Endothelial cell of hepatic sinusoid (primary cell): ENCODE measurements around the gene RSPO4.

Experiments used
- in situ Hi-C: cut with HindIII; loops from 2 replicates; pipeline ENCODE4 v1.10.0; 2017; ENCODE audit warnings: low sequenced_read_pairs

The RSPO4 gene

GRCh38 chr20:911882-912600 is 90.1 kb downstream of the RSPO4 start:
- in situ Hi-C loops, result loop anchor here (5.0 kb wide), 1 partner anchor 35 kb away; no protein-coding TSS in a partner anchor

DNA sequence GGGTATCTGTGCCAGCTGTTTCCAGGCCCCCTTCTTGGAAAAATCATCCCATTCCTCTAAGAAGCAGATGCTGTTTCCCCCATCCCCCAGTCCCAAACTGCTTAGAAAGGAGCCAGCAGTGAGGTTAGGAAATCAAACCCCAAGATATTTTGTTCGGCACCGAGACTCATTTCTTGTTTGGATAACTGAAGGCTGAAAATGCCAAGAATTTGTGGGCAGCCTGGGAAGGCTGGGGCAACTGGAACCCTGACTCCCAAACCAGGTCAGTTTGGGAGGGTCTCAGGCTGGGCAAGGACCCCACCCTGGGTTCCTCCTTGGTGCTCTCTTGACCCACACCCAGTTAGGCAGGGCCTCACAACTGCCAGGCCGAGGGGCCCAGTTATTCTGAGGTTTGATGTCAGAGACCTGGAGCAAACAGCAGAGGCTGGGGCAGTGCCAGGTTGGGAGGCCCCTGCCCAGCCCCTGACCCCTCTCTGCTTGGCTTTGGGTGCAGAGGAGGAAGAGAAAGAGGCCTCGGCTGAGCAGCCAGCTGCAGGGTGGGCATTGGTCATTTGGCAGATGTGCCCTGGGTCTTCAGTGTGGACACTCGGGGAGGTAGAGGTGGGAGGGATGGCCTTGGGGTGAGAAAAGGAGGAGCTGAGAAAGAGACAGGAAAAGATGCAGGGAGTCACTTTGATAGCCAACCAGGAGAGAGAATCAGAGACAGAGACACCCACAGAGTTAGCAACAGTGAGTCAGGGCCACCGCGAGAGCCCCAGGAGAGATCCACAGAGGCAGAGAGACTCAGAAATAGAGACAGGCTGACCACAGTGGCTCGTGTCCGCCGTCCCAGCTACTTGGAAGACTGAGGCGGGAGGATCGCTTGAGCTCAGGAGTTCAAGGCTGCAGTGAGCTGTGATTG is 91.0 kb downstream of the RSPO4 start:
- in situ Hi-C loops, result loop anchor here (5.0 kb wide), 1 partner anchor 36 kb away; no protein-coding TSS in a partner anchor

- in situ Hi-C loops, result loop anchor here (5.0 kb wide), 1 partner anchor 37 kb away; no protein-coding TSS in a partner anchor
Observed at GRCh38 chr20:910132-910869, 91.8 kb downstream of the RSPO4 start.

DNA sequence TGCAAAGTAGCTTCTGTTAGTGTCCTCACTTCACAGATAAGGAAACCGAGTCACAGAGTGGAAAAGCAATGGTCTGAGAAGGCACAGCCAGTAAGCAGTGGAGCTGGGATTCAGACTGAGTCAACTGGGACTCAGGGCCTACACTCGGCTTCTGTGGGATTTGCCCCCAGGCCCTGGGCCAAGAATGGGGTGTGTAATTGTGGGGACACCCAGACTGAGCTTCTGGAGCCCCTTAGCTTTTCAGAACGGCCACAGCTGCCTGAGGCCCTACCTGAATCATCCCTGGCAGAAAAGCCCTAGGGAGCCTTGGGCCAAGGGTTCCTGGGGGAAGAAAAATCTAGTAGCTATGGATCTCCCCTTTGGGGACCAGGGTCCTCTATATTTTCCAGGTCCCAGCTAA is 92.5 kb downstream of the RSPO4 start:
- in situ Hi-C loops, result loop anchor here (5.0 kb wide), 1 partner anchor 38 kb away; no protein-coding TSS in a partner anchor
